MM.1S (cell line): ENCODE data around the gene RPL9.

Experiments
- EZH2 ChIP-seq: fragments of 300-600 bp; sonication (generic); optimal IDR thresholded peaks from 2 replicates; pipeline ENCODE3; 2017; ENCODE audit warnings: low read depth, mild to moderate bottlenecking, antibody characterized with exemption, low read length, mixed read lengths
- EZH2phosphoT487 ChIP-seq: fragments of 300-600 bp; sonication (generic); IDR thresholded peaks from 2 replicates; pipeline ENCODE4 v1.6.1; 2018; ENCODE audit warnings: antibody characterized with exemption, low read length
- TF ChIP-seq, protein P1 (sequence below): fragments of 300-600 bp; sonication (generic); IDR thresholded peaks from 2 replicates; pipeline ENCODE4 v1.5.1; 2016; ENCODE audit warnings: antibody characterized with exemption, low read length, mixed read lengths

- TF ChIP-seq, protein P1, sequence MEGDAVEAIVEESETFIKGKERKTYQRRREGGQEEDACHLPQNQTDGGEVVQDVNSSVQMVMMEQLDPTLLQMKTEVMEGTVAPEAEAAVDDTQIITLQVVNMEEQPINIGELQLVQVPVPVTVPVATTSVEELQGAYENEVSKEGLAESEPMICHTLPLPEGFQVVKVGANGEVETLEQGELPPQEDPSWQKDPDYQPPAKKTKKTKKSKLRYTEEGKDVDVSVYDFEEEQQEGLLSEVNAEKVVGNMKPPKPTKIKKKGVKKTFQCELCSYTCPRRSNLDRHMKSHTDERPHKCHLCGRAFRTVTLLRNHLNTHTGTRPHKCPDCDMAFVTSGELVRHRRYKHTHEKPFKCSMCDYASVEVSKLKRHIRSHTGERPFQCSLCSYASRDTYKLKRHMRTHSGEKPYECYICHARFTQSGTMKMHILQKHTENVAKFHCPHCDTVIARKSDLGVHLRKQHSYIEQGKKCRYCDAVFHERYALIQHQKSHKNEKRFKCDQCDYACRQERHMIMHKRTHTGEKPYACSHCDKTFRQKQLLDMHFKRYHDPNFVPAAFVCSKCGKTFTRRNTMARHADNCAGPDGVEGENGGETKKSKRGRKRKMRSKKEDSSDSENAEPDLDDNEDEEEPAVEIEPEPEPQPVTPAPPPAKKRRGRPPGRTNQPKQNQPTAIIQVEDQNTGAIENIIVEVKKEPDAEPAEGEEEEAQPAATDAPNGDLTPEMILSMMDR, result no peak
- TF ChIP-seq EZH2, result no peak
- TF ChIP-seq EZH2phosphoT487, result no peak
Observed at GRCh38 chr4:39433878-39434492, 24.7 kb downstream of the RPL9 start.
